Endothelial cell (in vitro differentiated cells): Measurements from ENCODE around the gene GPHN. TPM values are rescaled to one million over a fixed set of nuclear protein-coding genes. Genes with fewer than 3 reads are reported as not detected.
A peak's percentile ranks its signal among the peaks of the same experiment; 100 is the strongest.
"Not testable (repeated sequence)": the region's sequence is repeated elsewhere in the genome, so short reads cannot be mapped to it uniquely, and the experiment has no call there.

ENCODE experiments used
- DNase-seq: peaks from one replicate; pipeline ENCODE4 v3.0.0; 2021; ENCODE audit warnings: low spot score
- H3K27ac Mint-ChIP-seq: one replicate; pipeline ENCODE4 v1.8.0; 2021; ENCODE audit warnings: mixed read lengths, inconsistent platforms; ENCODE audit not compliant: unreplicated experiment
- H3K27me3 Mint-ChIP-seq: one replicate; pipeline ENCODE4 v1.8.0; 2021; ENCODE audit warnings: mild to moderate bottlenecking, moderate library complexity, mixed read lengths, inconsistent platforms; ENCODE audit not compliant: unreplicated experiment
- H3K36me3 Mint-ChIP-seq: one replicate; pipeline ENCODE4 v1.8.0; 2021; ENCODE audit warnings: mild to moderate bottlenecking, low read depth, mixed read lengths, inconsistent platforms; ENCODE audit not compliant: unreplicated experiment
- H3K4me1 Mint-ChIP-seq: one replicate; pipeline ENCODE4 v1.8.0; 2021; ENCODE audit warnings: mild to moderate bottlenecking, mixed read lengths, inconsistent platforms; ENCODE audit not compliant: unreplicated experiment
- H3K4me3 Mint-ChIP-seq: one replicate; pipeline ENCODE4 v1.8.0; 2021; ENCODE audit warnings: mild to moderate bottlenecking, mixed read lengths, inconsistent platforms; ENCODE audit not compliant: unreplicated experiment
- H3K9me3 Mint-ChIP-seq: one replicate; pipeline ENCODE4 v1.8.0; 2021; ENCODE audit warnings: mixed read lengths, inconsistent platforms; ENCODE audit not compliant: unreplicated experiment
- total RNA-seq: library from RNA; stranded (reverse); fragmentation: NEBNext Ultra II Directional; extraction: Animal tissue kit (Norgen Biotek cat#: 25700); gene quantifications from one replicate; pipeline ENCODE4 v1.2.1, GENCODE V29; 2021; ENCODE audit not compliant: unreplicated experiment
- TF ChIP-seq, protein P1 (sequence below): fragments of 200-600 bp; sonication (generic); IDR thresholded peaks from one replicate; pipeline ENCODE4 v1.5.0; 2021; ENCODE audit warnings: antibody characterized with exemption; ENCODE audit not compliant: unreplicated experiment

GPHN gene
- total RNA-seq, 1 donor from 2014 or later = 30.0 TPM

DNA sequence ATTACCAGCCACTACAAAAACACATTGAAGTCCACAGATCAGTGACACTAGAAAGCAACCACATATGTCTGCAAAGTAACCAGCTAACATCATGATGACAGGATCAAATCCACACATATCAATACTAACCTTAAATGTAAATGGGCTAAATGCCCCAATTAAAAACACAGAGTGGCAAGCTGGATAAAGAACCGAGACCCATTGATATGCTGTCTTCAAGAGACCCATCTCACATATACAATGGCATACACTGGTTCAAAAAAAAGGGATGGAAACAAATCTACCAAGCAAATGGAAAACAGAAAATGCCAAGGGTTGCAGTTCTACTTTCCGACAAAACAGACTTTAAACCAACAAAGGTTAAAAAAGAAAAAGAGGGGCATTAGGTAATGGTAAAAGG, 307.7 kb downstream of the GPHN start:
- H3K27ac Mint-ChIP-seq = no peak overlapping the region
- H3K9me3 Mint-ChIP-seq = no peaks in the 10 kb centered on the region
- peaks cover 8% of the 10 kb centered on the region for H3K27me3 Mint-ChIP-seq
- no peaks in the 10 kb centered on the region for H3K4me1 Mint-ChIP-seq
- TF ChIP-seq, protein P1, sequence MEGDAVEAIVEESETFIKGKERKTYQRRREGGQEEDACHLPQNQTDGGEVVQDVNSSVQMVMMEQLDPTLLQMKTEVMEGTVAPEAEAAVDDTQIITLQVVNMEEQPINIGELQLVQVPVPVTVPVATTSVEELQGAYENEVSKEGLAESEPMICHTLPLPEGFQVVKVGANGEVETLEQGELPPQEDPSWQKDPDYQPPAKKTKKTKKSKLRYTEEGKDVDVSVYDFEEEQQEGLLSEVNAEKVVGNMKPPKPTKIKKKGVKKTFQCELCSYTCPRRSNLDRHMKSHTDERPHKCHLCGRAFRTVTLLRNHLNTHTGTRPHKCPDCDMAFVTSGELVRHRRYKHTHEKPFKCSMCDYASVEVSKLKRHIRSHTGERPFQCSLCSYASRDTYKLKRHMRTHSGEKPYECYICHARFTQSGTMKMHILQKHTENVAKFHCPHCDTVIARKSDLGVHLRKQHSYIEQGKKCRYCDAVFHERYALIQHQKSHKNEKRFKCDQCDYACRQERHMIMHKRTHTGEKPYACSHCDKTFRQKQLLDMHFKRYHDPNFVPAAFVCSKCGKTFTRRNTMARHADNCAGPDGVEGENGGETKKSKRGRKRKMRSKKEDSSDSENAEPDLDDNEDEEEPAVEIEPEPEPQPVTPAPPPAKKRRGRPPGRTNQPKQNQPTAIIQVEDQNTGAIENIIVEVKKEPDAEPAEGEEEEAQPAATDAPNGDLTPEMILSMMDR = no peak
- H3K36me3 Mint-ChIP-seq = peaks cover 29% of the 10 kb centered on the region
- no peak for DNase-seq
- peak overlapping the region; percentile 58 for H3K4me3 Mint-ChIP-seq

- H3K27me3 Mint-ChIP-seq = no peaks in the 10 kb centered on the region
- no peaks in the 10 kb centered on the region for H3K9me3 Mint-ChIP-seq
- no peak overlapping the region for H3K4me3 Mint-ChIP-seq
- TF ChIP-seq, protein P1 = no peak
- H3K27ac Mint-ChIP-seq = no peak overlapping the region
- H3K36me3 Mint-ChIP-seq = no peaks in the 10 kb centered on the region
- no peaks in the 10 kb centered on the region for H3K4me1 Mint-ChIP-seq
- no peak for DNase-seq
Observed at GRCh38 chr14:66824251-66824650, 316.3 kb downstream of the GPHN start.

- H3K27me3 Mint-ChIP-seq = no peaks in the 10 kb centered on the region
- H3K4me3 Mint-ChIP-seq = no peak overlapping the region
- H3K27ac Mint-ChIP-seq = no peak overlapping the region
- H3K9me3 Mint-ChIP-seq = no peaks in the 10 kb centered on the region
- DNase-seq = no peak
- no peaks in the 10 kb centered on the region for H3K36me3 Mint-ChIP-seq
- TF ChIP-seq, protein P1 = no peak
- no peaks in the 10 kb centered on the region for H3K4me1 Mint-ChIP-seq
Observed at GRCh38 chr14:66827182-66827581, 319.2 kb downstream of the GPHN start.

- Mint-ChIP-seq H3K4me1 (no peaks in the 10 kb centered on the region), H3K4me3 (no peak overlapping the region), H3K27me3 (no peaks in the 10 kb centered on the region), H3K27ac (no peak overlapping the region), H3K9me3 (no peaks in the 10 kb centered on the region), H3K36me3 (no peaks in the 10 kb centered on the region)
- TF ChIP-seq, protein P1 = no peak
- no peak for DNase-seq
Observed at GRCh38 chr14:66831173-66831572, 323.2 kb downstream of the GPHN start.

DNA sequence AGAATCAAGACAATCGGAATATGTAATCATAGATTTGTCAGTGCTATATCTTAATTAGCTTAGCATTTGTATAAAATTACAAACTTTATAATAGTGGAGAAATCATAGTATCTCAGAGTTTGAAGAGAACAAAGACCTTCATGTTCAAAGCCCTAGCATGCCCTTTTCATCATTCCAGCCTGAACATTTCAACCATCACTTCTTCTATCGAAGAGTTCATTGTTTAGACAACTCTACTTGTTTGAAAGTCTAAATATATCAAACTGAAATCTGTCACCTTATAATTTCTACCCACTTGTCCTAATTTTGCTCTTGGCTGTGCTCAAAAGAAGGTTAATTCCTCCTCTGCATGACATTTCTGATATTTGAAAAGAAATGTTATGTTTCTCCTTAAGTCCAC, 325.9 kb downstream of the GPHN start:
- DNase-seq = no peak
- Mint-ChIP-seq H3K27ac (no peak overlapping the region), H3K4me3 (no peak overlapping the region), H3K4me1 (no peaks in the 10 kb centered on the region), H3K9me3 (no peaks in the 10 kb centered on the region), H3K27me3 (no peaks in the 10 kb centered on the region), H3K36me3 (no peaks in the 10 kb centered on the region)
- TF ChIP-seq, protein P1 = no peak

DNA sequence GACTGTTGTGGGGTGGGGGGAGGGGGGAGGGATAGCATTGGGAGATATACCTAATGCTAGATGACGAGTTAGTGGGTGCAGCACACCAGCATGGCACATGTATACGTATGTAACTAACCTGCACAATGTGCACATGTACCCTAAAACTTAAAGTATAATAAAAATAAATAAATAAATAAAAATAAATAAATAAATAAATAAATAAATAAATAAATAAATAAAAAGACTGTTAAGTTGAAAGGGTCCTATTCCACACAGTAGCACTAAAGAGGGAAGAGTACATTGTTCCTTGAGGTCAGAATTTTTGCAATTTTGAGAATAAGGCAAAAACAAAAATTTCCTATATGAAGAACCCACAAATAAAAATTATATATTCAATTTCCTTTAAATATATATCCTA, 329.5 kb downstream of the GPHN start:
- H3K4me1 Mint-ChIP-seq, H3K27me3 Mint-ChIP-seq, DNase-seq, H3K4me3 Mint-ChIP-seq, H3K27ac Mint-ChIP-seq, H3K36me3 Mint-ChIP-seq, H3K9me3 Mint-ChIP-seq: not testable (repeated sequence)
